ENCODE measurements around the gene MLN. TPM values are rescaled to one million over a fixed set of nuclear protein-coding genes. Genes with fewer than 3 reads are reported as not detected.

The MLN gene
- not detected for total RNA-seq

- ATAC-seq (replicated peaks in 1 of 2) (no peak), DNase-seq (no peak)
- Mint-ChIP-seq H3K4me1 (ENCODE audit: low read depth) (peaks cover 15% of the 10 kb centered on the region), H3K4me3 (no peak within 1 kb of the TSS), H3K36me3 (ENCODE audit: insufficient read depth in 2 of 2) (no peaks in the 10 kb centered on the region), H3K9me3 (no peaks in the 10 kb centered on the region), H3K27me3 (ENCODE audit: low read depth) (peaks cover 14% of the 10 kb centered on the region), H3K27ac (no peak within 1 kb of the TSS)
Measured at GRCh38 chr6:33803571-33804053, at the start of gene MLN. Gene MLN (minus strand): TSS chr6:33804003. CDS start chr6:33801163, 2,840 bp downstream.

- no peak overlapping the region for H3K27ac Mint-ChIP-seq
- peaks cover 33% of the 10 kb centered on the region for H3K4me1 Mint-ChIP-seq (ENCODE audit: low read depth)
- H3K27me3 Mint-ChIP-seq (ENCODE audit: low read depth): peaks cover 17% of the 10 kb centered on the region
- no peak for ATAC-seq (replicated peaks in 1 of 2)
- H3K4me3 Mint-ChIP-seq: no peak overlapping the region
- H3K9me3 Mint-ChIP-seq: no peaks in the 10 kb centered on the region
- no peak for DNase-seq
- H3K36me3 Mint-ChIP-seq (ENCODE audit: insufficient read depth in 2 of 2): no peaks in the 10 kb centered on the region
Measured at GRCh38 chr6:33853026-33853425, 49.2 kb upstream of the MLN start.

GRCh38 chr6:33851959-33852358, 48.2 kb upstream of the MLN start:
- Mint-ChIP-seq H3K27me3 (ENCODE audit: low read depth) (peaks cover 12% of the 10 kb centered on the region), H3K9me3 (no peaks in the 10 kb centered on the region), H3K27ac (no peak overlapping the region), H3K4me1 (ENCODE audit: low read depth) (peaks cover 22% of the 10 kb centered on the region), H3K36me3 (ENCODE audit: insufficient read depth in 2 of 2) (no peaks in the 10 kb centered on the region), H3K4me3 (no peak overlapping the region)
- DNase-seq: no peak
- no peak for ATAC-seq (replicated peaks in 1 of 2)

GRCh38 chr6:33850869-33851541, 47.2 kb upstream of the MLN start:
- Mint-ChIP-seq H3K27ac (no peak overlapping the region), H3K4me3 (no peak overlapping the region), H3K4me1 (ENCODE audit: low read depth) (peaks cover 13% of the 10 kb centered on the region), H3K27me3 (ENCODE audit: low read depth) (peaks cover 12% of the 10 kb centered on the region), H3K9me3 (no peaks in the 10 kb centered on the region), H3K36me3 (ENCODE audit: insufficient read depth in 2 of 2) (no peaks in the 10 kb centered on the region)
- no peak for ATAC-seq (replicated peaks in 1 of 2)
- DNase-seq: no peak

GRCh38 chr6:33850296-33850695, 46.5 kb upstream of the MLN start:
- Mint-ChIP-seq H3K4me3 (no peak overlapping the region), H3K9me3 (no peaks in the 10 kb centered on the region), H3K27me3 (ENCODE audit: low read depth) (peaks cover 12% of the 10 kb centered on the region), H3K27ac (no peak overlapping the region), H3K4me1 (ENCODE audit: low read depth) (peaks cover 6% of the 10 kb centered on the region), H3K36me3 (ENCODE audit: insufficient read depth in 2 of 2) (no peaks in the 10 kb centered on the region)
- ATAC-seq (replicated peaks in 1 of 2) (no peak), DNase-seq (no peak)

- no peak overlapping the region for H3K27ac Mint-ChIP-seq
- H3K4me3 Mint-ChIP-seq: no peak overlapping the region
- no peak for ATAC-seq (replicated peaks in 1 of 2)
- H3K4me1 Mint-ChIP-seq (ENCODE audit: low read depth): peaks cover 6% of the 10 kb centered on the region
- DNase-seq: no peak
- H3K27me3 Mint-ChIP-seq (ENCODE audit: low read depth): peaks cover 7% of the 10 kb centered on the region
- H3K36me3 Mint-ChIP-seq (ENCODE audit: insufficient read depth in 2 of 2): no peaks in the 10 kb centered on the region
- no peaks in the 10 kb centered on the region for H3K9me3 Mint-ChIP-seq
Measured at GRCh38 chr6:33849500-33850075, 45.8 kb upstream of the MLN start.

GRCh38 chr6:33848484-33848883, 44.7 kb upstream of the MLN start:
- Mint-ChIP-seq H3K4me3 (no peak overlapping the region), H3K4me1 (ENCODE audit: low read depth) (peaks cover 6% of the 10 kb centered on the region), H3K9me3 (no peaks in the 10 kb centered on the region), H3K27ac (no peak overlapping the region), H3K27me3 (ENCODE audit: low read depth) (no peaks in the 10 kb centered on the region), H3K36me3 (ENCODE audit: insufficient read depth in 2 of 2) (no peaks in the 10 kb centered on the region)
- no peak for DNase-seq
- ATAC-seq (replicated peaks in 1 of 2): no peak

GRCh38 chr6:33847867-33848266, 44.1 kb upstream of the MLN start:
- Mint-ChIP-seq H3K27me3 (ENCODE audit: low read depth) (no peaks in the 10 kb centered on the region), H3K27ac (no peak overlapping the region), H3K9me3 (no peaks in the 10 kb centered on the region), H3K4me1 (ENCODE audit: low read depth) (peaks cover 6% of the 10 kb centered on the region), H3K4me3 (no peak overlapping the region), H3K36me3 (ENCODE audit: insufficient read depth in 2 of 2) (no peaks in the 10 kb centered on the region)
- DNase-seq (no peak), ATAC-seq (replicated peaks in 1 of 2) (no peak)

GRCh38 chr6:33847078-33847477, 43.3 kb upstream of the MLN start:
- no peaks in the 10 kb centered on the region for H3K9me3 Mint-ChIP-seq
- DNase-seq: no peak
- no peak for ATAC-seq (replicated peaks in 1 of 2)
- H3K36me3 Mint-ChIP-seq (ENCODE audit: insufficient read depth in 2 of 2): no peaks in the 10 kb centered on the region
- no peaks in the 10 kb centered on the region for H3K4me1 Mint-ChIP-seq (ENCODE audit: low read depth)
- H3K4me3 Mint-ChIP-seq: no peak overlapping the region
- H3K27me3 Mint-ChIP-seq (ENCODE audit: low read depth): no peaks in the 10 kb centered on the region
- H3K27ac Mint-ChIP-seq: no peak overlapping the region

- Mint-ChIP-seq H3K27ac (no peak overlapping the region), H3K36me3 (ENCODE audit: insufficient read depth in 2 of 2) (no peaks in the 10 kb centered on the region), H3K4me1 (ENCODE audit: low read depth) (no peaks in the 10 kb centered on the region), H3K4me3 (no peak overlapping the region), H3K9me3 (no peaks in the 10 kb centered on the region), H3K27me3 (ENCODE audit: low read depth) (no peaks in the 10 kb centered on the region)
- DNase-seq (no peak), ATAC-seq (replicated peaks in 1 of 2) (no peak)
Measured at GRCh38 chr6:33846226-33846625, 42.4 kb upstream of the MLN start.

GRCh38 chr6:33845031-33845745, 41.4 kb upstream of the MLN start:
- H3K4me1 Mint-ChIP-seq (ENCODE audit: low read depth): peaks cover 9% of the 10 kb centered on the region
- no peak for DNase-seq
- H3K36me3 Mint-ChIP-seq (ENCODE audit: insufficient read depth in 2 of 2): no peaks in the 10 kb centered on the region
- no peaks in the 10 kb centered on the region for H3K9me3 Mint-ChIP-seq
- H3K4me3 Mint-ChIP-seq: no peak overlapping the region
- no peak overlapping the region for H3K27ac Mint-ChIP-seq
- ATAC-seq (replicated peaks in 1 of 2): no peak
- H3K27me3 Mint-ChIP-seq (ENCODE audit: low read depth): no peaks in the 10 kb centered on the region

GRCh38 chr6:33843131-33844121, 39.6 kb upstream of the MLN start:
- ATAC-seq (replicated peaks in 1 of 2) (no peak), DNase-seq (no peak)
- H3K36me3 Mint-ChIP-seq (ENCODE audit: insufficient read depth in 2 of 2): no peaks in the 10 kb centered on the region
- no peaks in the 10 kb centered on the region for H3K9me3 Mint-ChIP-seq
- peaks cover 21% of the 10 kb centered on the region for H3K4me1 Mint-ChIP-seq (ENCODE audit: low read depth)
- no peaks in the 10 kb centered on the region for H3K27me3 Mint-ChIP-seq (ENCODE audit: low read depth)
- no peak overlapping the region for H3K4me3 Mint-ChIP-seq
- no peak overlapping the region for H3K27ac Mint-ChIP-seq
